OCI-LY7 (cell line): ENCODE data around the gene DIP2C.

ENCODE experiments used
- CTCF ChIP-seq: fragments of 200-600 bp; sonication (generic); conservative IDR thresholded peaks from 2 replicates; pipeline ENCODE4 v1.5.1; 2014; ENCODE audit warnings: mild to moderate bottlenecking, antibody characterized with exemption, low read length, moderate library complexity, mixed read lengths
- EZH2phosphoT487 ChIP-seq: fragments of 200-600 bp; sonication (generic); IDR thresholded peaks from 2 replicates; pipeline ENCODE4 v1.6.1; 2018; ENCODE audit warnings: low read depth, borderline replicate concordance, mild to moderate bottlenecking, mixed run types, antibody characterized with exemption, low read length, moderate library complexity, mixed read lengths

GRCh38 chr10:299512-299911 lies 390.0 kb downstream of the DIP2C start:
- TF ChIP-seq CTCF (no peak), EZH2phosphoT487 (no peak)
